ENCODE results near the gene TSPO2.

DNA sequence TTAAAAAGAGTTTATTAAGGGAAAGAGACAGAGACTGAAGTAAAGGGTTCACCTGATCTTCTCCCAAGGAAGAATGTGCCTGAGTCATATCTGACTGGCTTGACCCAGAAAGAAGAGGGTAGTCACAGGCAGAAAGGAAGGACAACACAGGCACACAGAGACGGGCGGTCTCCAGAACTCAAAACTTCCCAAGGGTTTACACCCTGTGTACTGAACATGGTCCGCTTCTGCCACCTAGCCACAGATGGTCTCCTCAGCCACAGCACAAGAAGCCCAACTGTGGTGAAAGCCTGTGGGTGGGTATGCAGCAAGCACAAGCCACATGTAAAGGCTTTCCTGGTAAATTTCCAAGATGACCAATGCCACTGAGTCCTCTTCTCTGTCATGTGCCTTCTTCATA, 20.4 kb upstream of the TSPO2 start:
- TF ChIP-seq, protein P1, sequence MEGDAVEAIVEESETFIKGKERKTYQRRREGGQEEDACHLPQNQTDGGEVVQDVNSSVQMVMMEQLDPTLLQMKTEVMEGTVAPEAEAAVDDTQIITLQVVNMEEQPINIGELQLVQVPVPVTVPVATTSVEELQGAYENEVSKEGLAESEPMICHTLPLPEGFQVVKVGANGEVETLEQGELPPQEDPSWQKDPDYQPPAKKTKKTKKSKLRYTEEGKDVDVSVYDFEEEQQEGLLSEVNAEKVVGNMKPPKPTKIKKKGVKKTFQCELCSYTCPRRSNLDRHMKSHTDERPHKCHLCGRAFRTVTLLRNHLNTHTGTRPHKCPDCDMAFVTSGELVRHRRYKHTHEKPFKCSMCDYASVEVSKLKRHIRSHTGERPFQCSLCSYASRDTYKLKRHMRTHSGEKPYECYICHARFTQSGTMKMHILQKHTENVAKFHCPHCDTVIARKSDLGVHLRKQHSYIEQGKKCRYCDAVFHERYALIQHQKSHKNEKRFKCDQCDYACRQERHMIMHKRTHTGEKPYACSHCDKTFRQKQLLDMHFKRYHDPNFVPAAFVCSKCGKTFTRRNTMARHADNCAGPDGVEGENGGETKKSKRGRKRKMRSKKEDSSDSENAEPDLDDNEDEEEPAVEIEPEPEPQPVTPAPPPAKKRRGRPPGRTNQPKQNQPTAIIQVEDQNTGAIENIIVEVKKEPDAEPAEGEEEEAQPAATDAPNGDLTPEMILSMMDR (IDR thresholded peaks at IDR 0.05; ENCODE audit: control extremely low read depth in 1 of 3, insufficient read depth in 1 of 3, low read depth in 1 of 3, low read length in 3 of 3) = peak; percentile 38 to 52 (median 48)
- TF ChIP-seq POLR2A (IDR thresholded peaks at IDR 0.05; ENCODE audit: control extremely low read depth in 1 of 2, low read depth in 2 of 2, low read length in 2 of 2) = no peak
- no peak for TF ChIP-seq YY1 (IDR thresholded peaks at IDR 0.05; ENCODE audit: low read depth, low read length)

Data from H1 (cell line).